A673 (cell line): ENCODE results near the gene MIPOL1. TPM values are rescaled to one million over a fixed set of nuclear protein-coding genes. Genes with fewer than 3 reads are reported as not detected.

Source experiments
- BruUV-seq: library from RNA; stranded (reverse); fragments of 400-500 nt; replicated peaks from 2 replicates; lab custom pipeline; 2021; lab: Mats Ljungman, UMichigan
- CTCF ChIA-PET: fragments of 300-600 bp; sonication (Branson Sonifier 250); formaldehyde crosslinking; loops from one replicate; lab custom pipeline; 2022; ENCODE audit warnings: antibody characterized with exemption; lab: Charles Lee
- POLR2A ChIA-PET: fragments of 300-600 bp; sonication (Branson Sonifier 250); formaldehyde crosslinking; loops from one replicate; lab custom pipeline; 2022; ENCODE audit warnings: antibody characterized with exemption; ENCODE audit not compliant: low non-redundant PET; lab: Charles Lee
- DNase-seq: peaks from one replicate; pipeline ENCODE4 v3.0.0-alpha.2; 2015; ENCODE audit warnings: low spot score
- H3K27ac ChIP-seq: fragments of 200-600 bp; sonication (generic); 2 replicates; pipeline ENCODE4 v1.5.1; 2016; ENCODE audit warnings: mixed run types, low read depth, mild to moderate bottlenecking, mixed read lengths, antibody characterized with exemption, low read length; ENCODE audit not compliant: poor library complexity, severe bottlenecking
- H3K27me3 ChIP-seq: fragments of 200-600 bp; sonication (generic); replicated peaks from 2 replicates; pipeline ENCODE4 v1.6.1; 2017; ENCODE audit warnings: mixed run types, low read depth, mild to moderate bottlenecking, mixed read lengths, antibody characterized with exemption, low read length; ENCODE audit not compliant: insufficient read depth, poor library complexity
- H3K36me3 ChIP-seq: fragments of 200-600 bp; sonication (generic); 2 replicates; pipeline ENCODE4 v1.6.1; 2016; ENCODE audit warnings: mixed run types, mild to moderate bottlenecking, mixed read lengths, antibody characterized with exemption, low read length; ENCODE audit not compliant: insufficient read depth, poor library complexity, severe bottlenecking
- H3K4me1 ChIP-seq: fragments of 200-600 bp; sonication (generic); 2 replicates; pipeline ENCODE4 v1.6.1; 2017; ENCODE audit warnings: mixed run types, mild to moderate bottlenecking, mixed read lengths, antibody characterized with exemption, low read length; ENCODE audit not compliant: insufficient read depth, poor library complexity, severe bottlenecking
- H3K4me3 ChIP-seq: fragments of 200-600 bp; sonication (generic); 2 replicates; pipeline ENCODE4 v1.5.1; 2016; ENCODE audit warnings: low read depth, mixed run types, mild to moderate bottlenecking, mixed read lengths, low read length; ENCODE audit not compliant: poor library complexity, severe bottlenecking
- H3K9me3 ChIP-seq: fragments of 200-600 bp; sonication (generic); 2 replicates; pipeline ENCODE4 v1.6.1; 2016; ENCODE audit warnings: mixed run types, low read depth, mild to moderate bottlenecking, mixed read lengths, antibody characterized with exemption, low read length; ENCODE audit not compliant: poor library complexity, severe bottlenecking
- EZH2 ChIP-seq: fragments of 200-600 bp; sonication (generic); IDR thresholded peaks from 2 replicates; pipeline ENCODE4 v1.6.1; 2017; ENCODE audit warnings: borderline replicate concordance, low read depth, mild to moderate bottlenecking, mixed read lengths, antibody characterized with exemption, low read length; ENCODE audit not compliant: poor library complexity, severe bottlenecking
- intact Hi-C: fragments of 100-400 bp; cut with micrococcal nuclease; formaldehyde crosslinking; loops from one replicate; pipeline ENCODE4 v1.10.0; 2022; ENCODE audit not compliant: unreplicated experiment
- total RNA-seq: library from RNA; stranded (reverse); gene quantifications from 2 replicates; pipeline ENCODE4 v1.2.3, GENCODE V29; 2021
- TF ChIP-seq, protein P1 (sequence below): fragments of 300-800, 200-600 bp; sonication (generic); conservative IDR thresholded peaks from 2 replicates; pipeline ENCODE4 v1.5.1; 2017; ENCODE audit warnings: low read depth, mild to moderate bottlenecking, antibody characterized with exemption, low read length, moderate library complexity, mixed read lengths

Gene MIPOL1
- total RNA-seq, 1 experiment from 2014 or later: 15.0 TPM

DNA sequence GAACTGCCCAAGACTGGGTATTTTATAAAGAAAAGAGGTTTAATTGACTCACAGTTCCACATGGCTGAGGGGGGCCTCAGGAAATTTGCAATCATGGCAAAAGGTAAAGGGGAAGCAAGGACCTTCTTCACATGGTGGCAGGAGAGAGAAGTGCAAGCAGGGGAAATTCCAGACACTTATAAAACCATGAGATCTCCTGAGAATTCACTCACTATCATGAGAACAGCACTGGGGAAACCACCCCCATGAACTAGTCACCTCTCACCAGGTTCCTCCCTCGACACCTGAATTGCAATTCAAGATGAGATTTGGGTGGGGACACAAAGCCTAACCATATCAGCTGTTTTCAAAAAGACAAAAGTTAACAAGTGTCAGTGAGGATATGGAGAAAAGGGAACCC lies 284.7 kb downstream of the MIPOL1 start:
- BruUV-seq: no TSS peak
- no peaks in the 10 kb centered on the region for H3K4me1 ChIP-seq
- H3K36me3 ChIP-seq: no peaks in the 10 kb centered on the region
- no peaks in the 10 kb centered on the region for H3K9me3 ChIP-seq
- intact Hi-C loops: no loop called here
- TF ChIP-seq EZH2: no peak
- no peaks in the 10 kb centered on the region for H3K27me3 ChIP-seq
- ChIA-PET CTCF (no interaction called here), POLR2A (no interaction called here)
- no peak overlapping the region for H3K4me3 ChIP-seq
- DNase-seq: no peak
- H3K27ac ChIP-seq: no peak overlapping the region

DNA sequence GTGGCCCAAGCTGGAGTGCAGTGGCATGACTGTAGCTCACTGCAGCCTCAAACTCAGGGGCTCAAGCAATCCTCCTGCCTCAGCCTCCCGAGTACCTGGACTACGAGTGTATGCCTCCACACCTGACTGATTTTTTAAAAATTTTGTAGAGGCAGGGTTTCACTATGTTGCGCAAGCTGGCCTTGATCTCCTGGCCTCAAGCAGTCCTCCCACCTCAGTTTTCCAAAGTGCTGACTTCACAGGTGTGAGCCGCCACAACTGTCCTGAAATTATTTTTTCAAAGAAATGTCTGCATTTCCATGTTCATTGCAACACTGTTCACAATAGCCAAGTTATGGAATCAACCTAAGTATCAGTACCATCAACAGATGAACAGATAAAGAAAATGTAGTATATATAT lies 285.9 kb downstream of the MIPOL1 start:
- intact Hi-C loops: no loop called here
- ChIA-PET CTCF (no interaction called here), POLR2A (no interaction called here)
- H3K27me3 ChIP-seq: no peaks in the 10 kb centered on the region
- BruUV-seq: no TSS peak
- H3K4me3 ChIP-seq: no peak overlapping the region
- no peak overlapping the region for H3K27ac ChIP-seq
- no peaks in the 10 kb centered on the region for H3K36me3 ChIP-seq
- no peaks in the 10 kb centered on the region for H3K9me3 ChIP-seq
- TF ChIP-seq, protein P1, sequence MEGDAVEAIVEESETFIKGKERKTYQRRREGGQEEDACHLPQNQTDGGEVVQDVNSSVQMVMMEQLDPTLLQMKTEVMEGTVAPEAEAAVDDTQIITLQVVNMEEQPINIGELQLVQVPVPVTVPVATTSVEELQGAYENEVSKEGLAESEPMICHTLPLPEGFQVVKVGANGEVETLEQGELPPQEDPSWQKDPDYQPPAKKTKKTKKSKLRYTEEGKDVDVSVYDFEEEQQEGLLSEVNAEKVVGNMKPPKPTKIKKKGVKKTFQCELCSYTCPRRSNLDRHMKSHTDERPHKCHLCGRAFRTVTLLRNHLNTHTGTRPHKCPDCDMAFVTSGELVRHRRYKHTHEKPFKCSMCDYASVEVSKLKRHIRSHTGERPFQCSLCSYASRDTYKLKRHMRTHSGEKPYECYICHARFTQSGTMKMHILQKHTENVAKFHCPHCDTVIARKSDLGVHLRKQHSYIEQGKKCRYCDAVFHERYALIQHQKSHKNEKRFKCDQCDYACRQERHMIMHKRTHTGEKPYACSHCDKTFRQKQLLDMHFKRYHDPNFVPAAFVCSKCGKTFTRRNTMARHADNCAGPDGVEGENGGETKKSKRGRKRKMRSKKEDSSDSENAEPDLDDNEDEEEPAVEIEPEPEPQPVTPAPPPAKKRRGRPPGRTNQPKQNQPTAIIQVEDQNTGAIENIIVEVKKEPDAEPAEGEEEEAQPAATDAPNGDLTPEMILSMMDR: no peak
- TF ChIP-seq EZH2: no peak
- no peaks in the 10 kb centered on the region for H3K4me1 ChIP-seq
- no peak for DNase-seq

DNA sequence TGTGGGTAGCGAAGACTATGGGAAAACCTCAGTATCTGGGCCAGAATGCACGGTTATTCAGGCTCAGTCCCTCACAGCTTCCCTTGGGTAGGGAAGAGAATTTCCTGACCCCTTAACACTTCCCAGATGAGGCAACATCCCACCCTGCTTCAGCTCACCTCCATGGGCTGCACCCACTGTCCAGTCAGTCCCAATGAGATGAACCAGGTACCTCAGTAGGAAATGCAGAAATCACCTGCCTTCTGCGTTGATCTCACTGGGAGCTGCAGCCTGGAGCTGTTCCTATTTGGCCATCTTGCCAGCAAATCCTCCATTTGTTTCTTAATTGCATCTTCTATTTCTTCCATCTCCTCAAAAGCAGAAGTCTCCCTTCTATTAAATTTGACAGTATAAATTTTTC lies 292.9 kb downstream of the MIPOL1 start:
- no peaks in the 10 kb centered on the region for H3K36me3 ChIP-seq
- DNase-seq: no peak
- intact Hi-C loops: no loop called here
- H3K4me1 ChIP-seq: no peaks in the 10 kb centered on the region
- H3K9me3 ChIP-seq: no peaks in the 10 kb centered on the region
- no TSS peak for BruUV-seq
- no peaks in the 10 kb centered on the region for H3K27me3 ChIP-seq
- CTCF ChIA-PET: no interaction called here
- TF ChIP-seq, protein P1: no peak
- TF ChIP-seq EZH2: no peak
- H3K27ac ChIP-seq: no peak overlapping the region
- POLR2A ChIA-PET: no interaction called here
- H3K4me3 ChIP-seq: no peak overlapping the region

DNA sequence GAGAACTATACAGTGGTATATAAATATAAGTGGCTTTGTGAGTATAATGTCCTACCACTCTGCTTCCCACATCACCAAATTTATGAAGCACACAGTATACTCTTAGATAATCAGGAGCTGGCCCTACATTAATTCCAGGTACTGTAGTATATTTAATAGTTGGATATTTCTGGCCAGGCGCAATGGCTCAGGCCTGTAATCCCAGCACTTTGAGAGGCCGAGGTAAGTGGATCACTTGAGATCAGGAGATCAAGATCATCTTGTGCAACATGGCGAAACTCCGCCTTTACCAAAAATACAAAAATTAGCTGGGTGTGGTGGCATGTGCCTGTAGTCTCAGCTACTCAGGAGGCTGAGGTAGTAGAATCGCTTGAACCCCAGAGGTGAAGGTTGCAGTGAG lies 293.3 kb downstream of the MIPOL1 start:
- no peaks in the 10 kb centered on the region for H3K36me3 ChIP-seq
- H3K4me3 ChIP-seq: no peak overlapping the region
- no peak for TF ChIP-seq EZH2
- TF ChIP-seq, protein P1: no peak
- H3K27me3 ChIP-seq: no peaks in the 10 kb centered on the region
- BruUV-seq: no TSS peak
- H3K27ac ChIP-seq: no peak overlapping the region
- ChIA-PET CTCF (no interaction called here), POLR2A (no interaction called here)
- H3K4me1 ChIP-seq: no peaks in the 10 kb centered on the region
- no peak for DNase-seq
- intact Hi-C loops: no loop called here
- H3K9me3 ChIP-seq: no peaks in the 10 kb centered on the region
